Pancreas (tissue), 10 donors: ENCODE results near the gene TUBGCP4. TPM values are rescaled to one million over a fixed set of nuclear protein-coding genes. Genes with fewer than 3 reads are reported as not detected.

ENCODE experiments used
- ATAC-seq, 4 donors: fragments of 200-7000 bp; cut with Tn5 transposase; one replicate each; pipeline versions ENCODE4 v1.8.0 to v1.9.1; 2020; ENCODE audit warnings: mild to moderate bottlenecking in 4 of 4, moderate library complexity in 4 of 4
- DNase-seq, 6 donors: peaks; one replicate each; pipeline ENCODE4 v3.0.0-alpha.2; 2020
- FAIRE-seq: peaks from 2 replicates; lab custom pipeline; 2012; peaks lifted over from hg19 to GRCh38; lab: Jason Lieb, UNC
- H3K27ac ChIP-seq, 4 donors: fragments of 200-600 bp; sonication (generic); 1 replicate in 3 of 4; 2 replicates in 1 of 4; pipeline versions ENCODE4 v1.5.0 to v1.8.0; 2020
- H3K27me3 ChIP-seq, 4 donors: fragments of 200-600 bp; one replicate each; pipeline ENCODE4 v1.8.0; 2021
- H3K36me3 ChIP-seq, 3 donors: fragments of 200-600 bp; sonication (generic) in 1 of 3; one replicate each; pipeline versions ENCODE4 v1.5.0 to v1.8.0; 2020 to 2021
- H3K4me1 ChIP-seq, 3 donors: fragments of 200-600 bp; one replicate each; pipeline ENCODE4 v1.8.0; 2021
- H3K4me3 ChIP-seq, 4 donors: fragments of 200-600 bp; sonication (generic) in 2 of 4; one replicate each; pipeline versions ENCODE4 v1.5.0 to v1.8.0; 2020 to 2021
- H3K9me3 ChIP-seq, 4 donors: fragments of 200-600 bp; one replicate each; pipeline ENCODE4 v1.8.0; 2021
- WGBS, 2 donors: extraction: QIAGEN DNeasy Blood & Tissue Kit; methylation state at CpG; one replicate each; pipeline ENCODE4 v1.1.7; 2013; 5-methylcytosine and 5-hydroxymethylcytosine counted together
- intact Hi-C, 3 donors: fragments of 100-400 bp; cut with DNase I; formaldehyde crosslinking; loops; one replicate each; pipeline versions ENCODE4 v1.11.1 to v1.14.2; 2022
- polyA plus RNA-seq, 2 donors: library from polyadenylated mRNA; stranded (reverse); fragments of 200-250 nt; gene quantifications; one replicate each; pipeline ENCODE4 v1.2.3, GENCODE V29; 2013
- total RNA-seq, 6 donors: library from RNA; stranded (reverse); fragmentation: NEBNext Ultra II Directional in 4 of 6; extraction: Animal tissue kit (Norgen Biotek cat#: 25700) in 4 of 6; gene quantifications; one replicate each; pipeline versions ENCODE4 v1.2.1 to v1.2.4, GENCODE V29; 2021 to 2023
- TF ChIP-seq, protein P1 (sequence below), 4 donors: fragments of 200-600 bp; sonication (generic) in 3 of 4; IDR thresholded peaks; one replicate each; pipeline versions ENCODE4 v1.5.0 to v1.8.0; 2021; ENCODE audit warnings: antibody characterized with exemption in 4 of 4
- donor health status: healthy with polysubstance abuse.
- donor health status: DM: no; HTN: no; CAD: no; lungs with moderate emphysema.
- donor health status: DM: no; HTN: no; CAD: no.
- donor health status: control.
- donor health status: control.
- donor health status: Bipolar disorder and iron deficiency.
- donor health status: DM: yes; HTN: yes; CAD: no.
- donor health status: DM: no; HTN: no; CAD: no.
- donor health status: DM: no; HTN: no; CAD: no.
- donor health status: DM: yes; HTN: yes; CAD: no.

Gene TUBGCP4
- total and polyA plus RNA-seq, 8 donors, result 4.8 to 14.8 (median 9.4) TPM

DNA sequence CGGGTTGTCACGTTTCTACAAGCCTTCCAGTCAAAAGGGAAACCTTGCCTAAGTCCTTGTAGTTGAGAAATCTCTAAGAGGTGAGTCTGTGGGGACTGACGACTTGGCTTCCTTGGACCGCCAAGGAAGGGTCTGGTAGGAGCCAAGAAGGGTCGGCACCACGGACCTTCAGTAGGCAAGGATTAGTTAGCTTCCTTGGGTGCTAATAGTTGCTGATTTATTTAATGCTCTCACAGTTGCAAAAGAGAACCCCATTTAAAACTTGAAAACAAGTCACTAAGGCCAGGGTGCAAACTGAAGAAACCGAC, 40.2 kb upstream of the TUBGCP4 start:
- intact Hi-C loops, result no loop called here
- 3 to 5% methylated on average over 7 of the region's 7 CpGs for WGBS, 2 donors
- no peaks in the 10 kb centered on the region for H3K9me3 ChIP-seq
- peak overlapping the region; percentile 39 to 90 (median 67) for H3K4me3 ChIP-seq
- H3K4me1 ChIP-seq, result peaks cover 0 to 15% (median 13%) of the 10 kb centered on the region in 3 donors
- H3K27me3 ChIP-seq, result no peaks in the 10 kb centered on the region
- TF ChIP-seq, protein P1, sequence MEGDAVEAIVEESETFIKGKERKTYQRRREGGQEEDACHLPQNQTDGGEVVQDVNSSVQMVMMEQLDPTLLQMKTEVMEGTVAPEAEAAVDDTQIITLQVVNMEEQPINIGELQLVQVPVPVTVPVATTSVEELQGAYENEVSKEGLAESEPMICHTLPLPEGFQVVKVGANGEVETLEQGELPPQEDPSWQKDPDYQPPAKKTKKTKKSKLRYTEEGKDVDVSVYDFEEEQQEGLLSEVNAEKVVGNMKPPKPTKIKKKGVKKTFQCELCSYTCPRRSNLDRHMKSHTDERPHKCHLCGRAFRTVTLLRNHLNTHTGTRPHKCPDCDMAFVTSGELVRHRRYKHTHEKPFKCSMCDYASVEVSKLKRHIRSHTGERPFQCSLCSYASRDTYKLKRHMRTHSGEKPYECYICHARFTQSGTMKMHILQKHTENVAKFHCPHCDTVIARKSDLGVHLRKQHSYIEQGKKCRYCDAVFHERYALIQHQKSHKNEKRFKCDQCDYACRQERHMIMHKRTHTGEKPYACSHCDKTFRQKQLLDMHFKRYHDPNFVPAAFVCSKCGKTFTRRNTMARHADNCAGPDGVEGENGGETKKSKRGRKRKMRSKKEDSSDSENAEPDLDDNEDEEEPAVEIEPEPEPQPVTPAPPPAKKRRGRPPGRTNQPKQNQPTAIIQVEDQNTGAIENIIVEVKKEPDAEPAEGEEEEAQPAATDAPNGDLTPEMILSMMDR (IDR thresholded peaks at IDR 0.05), result no peak
- peak overlapping the region; percentile 84 to 94 (median 91) for H3K27ac ChIP-seq
- no peaks in the 10 kb centered on the region for H3K36me3 ChIP-seq
- ATAC-seq, result peak in 1 of 4 donors; percentile 9
- no peak for FAIRE-seq
- no peak for DNase-seq

DNA sequence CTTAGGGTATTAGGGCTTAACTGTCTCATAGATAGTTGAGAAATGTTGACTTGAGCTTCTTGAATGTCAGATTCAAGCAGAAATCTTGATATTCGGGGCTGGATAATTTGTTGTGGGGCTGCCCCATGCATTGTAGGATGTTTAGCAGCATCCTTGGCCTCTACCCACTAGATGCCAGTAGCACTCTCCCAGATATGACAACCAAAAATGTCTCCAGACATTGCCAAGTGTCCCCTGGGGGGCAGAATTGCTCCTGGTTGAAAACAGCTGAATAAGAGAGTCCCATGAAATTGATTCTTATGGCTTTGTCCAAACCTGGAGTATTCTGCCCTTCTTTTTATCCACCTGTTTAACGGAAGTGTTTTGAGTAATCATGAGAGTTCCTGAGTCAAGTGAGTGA, 24.6 kb upstream of the TUBGCP4 start:
- Histone ChIP-seq H3K4me1 (no peaks in the 10 kb centered on the region), H3K27me3 (no peaks in the 10 kb centered on the region), H3K9me3 (no peaks in the 10 kb centered on the region), H3K4me3 (no peak overlapping the region), H3K27ac (no peak overlapping the region), H3K36me3 (peaks cover 0 to 9% (median 0%) of the 10 kb centered on the region in 3 donors)
- TF ChIP-seq, protein P1 (IDR thresholded peaks at IDR 0.05), result no peak
- ATAC-seq, result no peak
- 74 to 85% methylated on average over 2 of the region's 2 CpGs for WGBS, 2 donors
- no peak for FAIRE-seq
- no peak for DNase-seq
- intact Hi-C loops, result no loop called here

DNA sequence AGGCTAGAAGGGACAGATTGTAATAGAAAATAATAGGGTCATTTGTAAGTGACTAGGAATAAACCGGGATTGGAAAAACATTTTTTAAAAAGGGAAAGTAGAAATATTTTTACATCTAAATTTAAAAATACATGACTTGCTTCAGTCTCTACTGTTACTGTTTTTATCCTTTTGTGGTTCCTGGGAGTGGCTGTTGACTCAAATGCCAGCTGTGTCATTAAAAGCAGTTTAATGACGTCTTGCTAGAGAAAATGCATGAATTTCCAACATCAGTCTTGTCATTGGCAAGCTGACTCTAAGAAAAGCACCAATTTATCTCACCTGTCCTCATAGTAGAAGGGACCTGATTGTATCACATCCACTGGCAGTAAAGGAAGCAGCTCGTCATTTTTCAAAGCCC, 23.8 kb upstream of the TUBGCP4 start:
- TF ChIP-seq, protein P1 (IDR thresholded peaks at IDR 0.05), result no peak
- no peaks in the 10 kb centered on the region for H3K9me3 ChIP-seq
- FAIRE-seq, result no peak
- H3K36me3 ChIP-seq, result peaks cover 0 to 9% (median 0%) of the 10 kb centered on the region in 3 donors
- no peak for ATAC-seq
- no peaks in the 10 kb centered on the region for H3K4me1 ChIP-seq
- no peak for DNase-seq
- no peak overlapping the region for H3K27ac ChIP-seq
- intact Hi-C loops, result no loop called here
- no peak overlapping the region for H3K4me3 ChIP-seq
- H3K27me3 ChIP-seq, result no peaks in the 10 kb centered on the region
- WGBS, 2 donors, result 81 to 90% methylated on average over 3 of the region's 3 CpGs

DNA sequence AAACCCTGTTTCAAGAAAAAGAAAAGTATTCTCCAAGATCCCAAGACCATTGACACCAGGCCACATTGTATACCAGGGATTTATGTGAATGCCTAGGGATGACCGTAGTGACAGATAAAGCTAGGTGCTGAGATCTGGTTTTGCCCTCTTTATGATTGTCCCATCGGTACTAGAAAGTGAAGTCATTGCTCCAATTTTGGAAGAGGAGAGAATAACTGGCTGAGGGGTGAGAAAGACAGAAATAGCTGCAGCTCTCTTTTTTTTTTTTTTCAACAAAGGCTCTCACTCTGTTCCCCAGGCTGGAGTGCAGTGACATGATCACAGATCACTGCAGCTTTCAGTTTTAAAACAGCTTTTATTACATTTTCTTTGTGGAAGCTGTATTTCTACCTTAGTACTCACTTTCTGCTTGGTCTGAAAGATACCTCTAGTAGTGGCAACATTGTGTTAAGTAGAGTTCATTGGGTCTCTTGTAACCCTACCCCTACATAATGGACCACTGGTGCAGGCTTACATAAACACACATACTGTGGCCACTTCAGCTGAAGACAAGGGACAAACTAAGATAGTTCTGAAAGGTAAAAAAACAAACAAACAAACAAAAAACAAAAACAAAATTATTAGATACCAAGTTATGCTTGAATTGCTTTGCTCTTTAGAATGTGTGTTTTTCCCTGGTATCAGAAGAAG, 18.1 kb upstream of the TUBGCP4 start:
- no peak for ATAC-seq
- no peak overlapping the region for H3K27ac ChIP-seq

DNA sequence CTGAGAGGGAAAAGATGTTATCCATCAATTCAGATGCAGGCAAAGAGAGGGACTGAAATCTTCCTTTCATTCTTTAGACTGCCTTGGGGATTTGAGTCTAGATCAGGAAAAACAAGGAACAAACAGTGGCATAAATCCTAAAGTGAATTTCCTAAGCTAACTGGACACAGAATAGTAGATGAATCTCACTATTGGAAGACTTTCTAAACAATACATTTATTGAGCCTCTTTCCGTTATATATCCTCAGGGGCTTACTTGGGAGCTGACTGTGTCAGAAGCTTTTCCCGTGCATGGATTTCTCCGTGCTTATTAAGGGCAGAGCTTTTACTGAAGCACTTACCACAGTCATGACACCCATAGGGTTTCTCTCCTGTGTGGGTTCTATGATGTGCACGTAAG, 10.1 kb upstream of the TUBGCP4 start:
- FAIRE-seq (no peak), DNase-seq (no peak), ATAC-seq (no peak)
- TF ChIP-seq, protein P1 (IDR thresholded peaks at IDR 0.05), result no peak
- H3K27ac ChIP-seq, result no peak overlapping the region
- 88 to 100% methylated on average over 4 of the region's 4 CpGs for WGBS, 2 donors
- intact Hi-C loops, result no loop called here
- H3K36me3 ChIP-seq, result peaks cover 13 to 64% (median 17%) of the 10 kb centered on the region in 3 donors
- H3K4me3 ChIP-seq, result no peak overlapping the region
- no peaks in the 10 kb centered on the region for H3K4me1 ChIP-seq
- H3K27me3 ChIP-seq, result no peaks in the 10 kb centered on the region
- no peaks in the 10 kb centered on the region for H3K9me3 ChIP-seq

More for the DNA sequence above, 18.1 kb upstream of the TUBGCP4 start:
- TF ChIP-seq, protein P1 (IDR thresholded peaks at IDR 0.05), result no peak
- peaks cover 0 to 9% (median 0%) of the 10 kb centered on the region in 3 donors for H3K36me3 ChIP-seq
- DNase-seq, result no peak
- H3K4me3 ChIP-seq, result no peak overlapping the region
- no peak for FAIRE-seq
- no peaks in the 10 kb centered on the region for H3K9me3 ChIP-seq
- no peaks in the 10 kb centered on the region for H3K27me3 ChIP-seq
- H3K4me1 ChIP-seq, result no peaks in the 10 kb centered on the region
- intact Hi-C loops, result no loop called here
- WGBS, 2 donors, result 90 to 97% methylated on average over 2 of the region's 2 CpGs
